Measurements from ENCODE around the gene HNRNPCL2. TPM values are rescaled to one million over a fixed set of nuclear protein-coding genes. Genes with fewer than 3 reads are reported as not detected.

The HNRNPCL2 gene
- total RNA-seq: not detected in 2 replicates

GRCh38 chr1:13116754-13117153, at the start of gene HNRNPCL2:
Gene HNRNPCL2, minus strand, starts transcription at chr1:13116854. Its CDS starts 454 bp downstream, at chr1:13116400.

GRCh38 chr1:13165531-13165930, 48.9 kb upstream of the HNRNPCL2 start, which contains the start of gene HNRNPCL4:
Gene HNRNPCL4, minus strand, starts transcription at chr1:13165631. Its CDS starts 164 bp downstream, at chr1:13165467.

GRCh38 chr1:13155909-13156308, 39.3 kb upstream of the HNRNPCL2 start, which contains the start of gene PRAMEF26:
Gene PRAMEF26, minus strand, starts transcription at chr1:13156009. Its CDS starts 2,914 bp downstream, at chr1:13153095.

GRCh38 chr1:13070474-13070873, 46.2 kb downstream of the HNRNPCL2 start, which contains the start of gene PRAMEF25:
Gene PRAMEF25, plus strand, starts transcription at chr1:13070774. Its CDS starts 2,920 bp downstream, at chr1:13073694.

Other genes with a start within 250 kb of the HNRNPCL2 start
- gene PRAMEF4, start 230.7 kb downstream of the HNRNPCL2 start, total RNA-seq: not detected in 2 replicates
- under 0.01 TPM in 1 of 2 replicates, not detected in the other for gene PRAMEF10, start 218.6 kb downstream of the HNRNPCL2 start, total RNA-seq
- gene PRAMEF7, start 200.2 kb downstream of the HNRNPCL2 start, total RNA-seq: not detected in 2 replicates
- gene PRAMEF6, start 169.3 kb downstream of the HNRNPCL2 start, total RNA-seq: not detected in 2 replicates
- not detected in 2 replicates for gene PRAMEF27, start 60.3 kb downstream of the HNRNPCL2 start, total RNA-seq
- not detected in 2 replicates for gene HNRNPCL3, start 56.1 kb downstream of the HNRNPCL2 start, total RNA-seq
- gene PRAMEF25, start 46.1 kb downstream of the HNRNPCL2 start, total RNA-seq: not detected in 2 replicates
- gene PRAMEF26, start 39.2 kb upstream of the HNRNPCL2 start, total RNA-seq: not detected in 2 replicates
- not detected in 2 replicates for gene HNRNPCL4, start 48.8 kb upstream of the HNRNPCL2 start, total RNA-seq
- gene PRAMEF9, start 55.0 kb upstream of the HNRNPCL2 start, total RNA-seq: not detected in 2 replicates
- not detected in 2 replicates for gene PRAMEF13, start 84.6 kb upstream of the HNRNPCL2 start, total RNA-seq
- gene PRAMEF18, start 109.3 kb upstream of the HNRNPCL2 start, total RNA-seq: not detected in 2 replicates
- gene PRAMEF5, start 137.3 kb upstream of the HNRNPCL2 start, total RNA-seq: not detected in 2 replicates
- gene PRAMEF8, start 168.3 kb upstream of the HNRNPCL2 start, total RNA-seq: not detected in 2 replicates
- gene PRAMEF33, start 186.7 kb upstream of the HNRNPCL2 start, total RNA-seq: not detected in 2 replicates
- not detected in 2 replicates for gene PRAMEF15, start 198.7 kb upstream of the HNRNPCL2 start, total RNA-seq
- gene PRAMEF14, start 230.3 kb upstream of the HNRNPCL2 start, total RNA-seq: not detected in 2 replicates